IPS DF 6.9 (cell line): ENCODE results near the gene ANGPTL4.
"Not testable (repeated sequence)": the region's sequence is repeated elsewhere in the genome, so short reads cannot be mapped to it uniquely, and the experiment has no call there.

Experiments used
- DNase-seq: peaks from one replicate; pipeline ENCODE4 v3.0.0-alpha.2; 2013; ENCODE audit warnings: low read depth, low spot score
- H3K27ac ChIP-seq: one replicate; pipeline ENCODE4 v1.5.1; 2013; ENCODE audit warnings: low read length, control low read depth
- H3K27me3 ChIP-seq: 2 replicates; pipeline ENCODE4 v1.6.1; 2013; ENCODE audit warnings: mild to moderate bottlenecking, low read length; ENCODE audit not compliant: control insufficient read depth, insufficient read depth
- H3K36me3 ChIP-seq: 2 replicates; pipeline ENCODE4 v1.6.1; 2013; ENCODE audit warnings: low read length; ENCODE audit not compliant: control insufficient read depth, insufficient read depth
- H3K4me1 ChIP-seq: 2 replicates; pipeline ENCODE4 v1.6.1; 2013; ENCODE audit warnings: low read length; ENCODE audit not compliant: control insufficient read depth, insufficient read depth
- H3K4me3 ChIP-seq: 2 replicates; pipeline ENCODE4 v1.5.1; 2013; ENCODE audit warnings: mild to moderate bottlenecking, low read length
- H3K9me3 ChIP-seq: 2 replicates; pipeline ENCODE4 v1.6.1; 2013; ENCODE audit warnings: low read length, inconsistent platforms; ENCODE audit not compliant: control insufficient read depth, insufficient read depth
- WGBS: extraction: QIAGEN DNeasy Blood & Tissue Kit; methylation state at CpG from one replicate; pipeline ENCODE4 v1.1.7; 2013; ENCODE audit warnings: mixed read lengths, missing lambda C conversion rate; ENCODE audit not compliant: insufficient read length, insufficient coverage; 5-methylcytosine and 5-hydroxymethylcytosine counted together

The ANGPTL4 gene

DNA sequence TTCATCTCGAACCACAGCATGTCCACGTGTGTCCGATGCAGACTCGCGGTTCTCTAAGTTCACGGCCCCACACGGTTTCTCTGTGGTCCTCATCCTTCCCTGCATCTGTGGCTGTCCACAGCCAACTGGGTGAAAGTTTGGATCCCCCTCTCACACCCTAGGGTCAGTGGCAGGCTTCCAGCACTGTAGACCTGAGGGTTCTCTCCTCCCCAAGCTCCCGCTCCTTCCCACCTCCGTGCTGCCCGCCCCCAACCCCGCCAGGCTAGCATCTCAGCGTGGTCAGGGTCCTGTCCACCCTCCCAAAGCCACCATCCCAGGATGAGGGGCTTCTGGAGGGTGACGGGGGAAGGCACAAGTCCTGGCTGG, 3.0 kb downstream of the ANGPTL4 start:
- no CpG with 5 or more reads among the region's 13 CpGs for whole genome bisulfite sequencing
- no peaks in the 10 kb centered on the region; the same call in 1 of the 2 replicates for H3K36me3 ChIP-seq
- H3K9me3 ChIP-seq, result no peaks in the 10 kb centered on the region
- no peak overlapping the region for H3K4me3 ChIP-seq
- DNase-seq, result no peak
- H3K27ac ChIP-seq, result no peak overlapping the region
- H3K27me3 ChIP-seq, result peaks cover 2% of the 10 kb centered on the region; the same call in 1 of the 2 replicates
- peaks cover 8% of the 10 kb centered on the region for H3K4me1 ChIP-seq

DNA sequence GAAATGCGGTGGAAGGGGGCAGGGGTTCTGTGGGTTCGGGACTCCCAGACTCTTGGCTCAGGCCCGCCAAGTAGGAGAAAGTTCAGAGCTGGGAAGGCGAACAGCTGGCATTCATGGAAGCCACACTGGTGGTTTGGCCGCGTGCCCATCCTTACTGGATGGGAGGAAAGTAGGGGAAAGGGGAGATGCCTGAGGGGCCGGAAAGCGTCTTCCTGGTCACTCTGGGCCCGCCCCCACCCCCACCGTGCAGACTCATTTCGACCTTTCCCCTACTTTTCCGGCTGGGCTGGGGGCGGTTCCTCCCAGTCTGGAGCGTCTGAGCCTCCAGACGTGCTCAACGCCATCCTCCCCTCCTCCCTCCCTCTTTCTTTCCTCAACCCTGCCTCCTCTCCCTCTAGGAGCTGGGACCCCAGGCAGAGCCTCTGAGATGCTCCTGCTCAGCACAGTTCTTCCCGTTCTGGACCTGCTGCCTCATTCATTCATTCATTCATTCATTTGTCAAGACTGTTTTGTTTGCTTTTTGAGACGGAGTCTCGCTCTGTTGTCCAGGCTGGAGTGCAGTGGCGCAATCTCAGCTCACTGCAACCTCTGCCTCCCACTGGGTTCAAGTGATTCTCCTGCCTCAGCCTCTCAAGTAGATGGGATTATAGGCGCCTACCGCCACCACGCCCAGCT, 3.5 kb downstream of the ANGPTL4 start:
- Histone ChIP-seq H3K4me1 (peaks cover 8% of the 10 kb centered on the region), H3K27ac (no peak overlapping the region), H3K4me3 (no peak overlapping the region), H3K36me3 (no peaks in the 10 kb centered on the region; the same call in 1 of the 2 replicates), H3K9me3 (no peaks in the 10 kb centered on the region), H3K27me3 (no peaks in the 10 kb centered on the region; the same call in 1 of the 2 replicates)
- no peak for DNase-seq
- WGBS, result no CpG with 5 or more reads among the region's 23 CpGs

DNA sequence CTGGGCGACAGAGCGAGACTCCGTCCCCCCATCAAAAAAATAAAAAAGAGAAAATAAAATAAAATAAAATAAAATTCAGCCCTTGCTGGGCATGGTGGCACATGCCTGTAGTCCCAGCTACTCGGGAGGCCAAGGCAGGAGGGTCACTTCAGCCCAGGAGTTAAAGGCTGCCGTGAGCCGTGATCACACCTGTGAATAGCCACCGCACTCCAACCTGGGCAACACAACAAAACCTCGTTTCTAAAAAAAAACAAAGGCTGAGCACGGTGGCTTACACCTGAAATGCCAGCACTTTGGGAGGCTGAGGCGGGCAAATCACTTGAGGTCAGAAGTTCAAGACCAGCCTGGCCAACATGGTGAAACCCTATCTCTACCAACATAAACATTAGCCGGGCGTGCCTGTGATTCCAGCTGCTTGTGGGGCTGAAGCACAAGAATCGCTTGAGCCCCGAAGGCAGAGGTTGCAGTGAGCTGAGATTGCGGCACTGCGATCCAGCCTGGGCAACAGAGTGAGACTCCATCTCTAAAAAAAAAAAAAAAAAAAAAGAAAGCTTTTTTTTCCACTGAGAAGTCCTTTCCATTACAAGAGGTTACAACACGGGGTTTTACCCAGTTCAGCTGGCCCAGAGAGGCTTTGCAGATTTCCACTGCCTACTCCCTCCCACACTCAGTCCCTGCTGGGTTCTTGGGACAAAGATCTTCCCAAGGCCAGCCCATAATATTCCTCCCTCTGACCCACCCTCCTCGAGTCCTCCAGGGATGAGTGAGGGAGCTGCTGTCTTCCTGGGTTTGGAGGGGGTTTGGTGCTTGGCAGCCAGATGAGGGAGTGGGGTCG, 6.4 kb downstream of the ANGPTL4 start:
- Histone ChIP-seq H3K27ac (no peak overlapping the region), H3K27me3 (no peaks in the 10 kb centered on the region), H3K36me3 (no peaks in the 10 kb centered on the region; the same call in 1 of the 2 replicates), H3K9me3 (no peaks in the 10 kb centered on the region), H3K4me1 (peaks cover 4% of the 10 kb centered on the region; the same call in 1 of the 2 replicates), H3K4me3 (no peak overlapping the region)
- WGBS, result no CpG with 5 or more reads among the region's 19 CpGs
- DNase-seq, result no peak

DNA sequence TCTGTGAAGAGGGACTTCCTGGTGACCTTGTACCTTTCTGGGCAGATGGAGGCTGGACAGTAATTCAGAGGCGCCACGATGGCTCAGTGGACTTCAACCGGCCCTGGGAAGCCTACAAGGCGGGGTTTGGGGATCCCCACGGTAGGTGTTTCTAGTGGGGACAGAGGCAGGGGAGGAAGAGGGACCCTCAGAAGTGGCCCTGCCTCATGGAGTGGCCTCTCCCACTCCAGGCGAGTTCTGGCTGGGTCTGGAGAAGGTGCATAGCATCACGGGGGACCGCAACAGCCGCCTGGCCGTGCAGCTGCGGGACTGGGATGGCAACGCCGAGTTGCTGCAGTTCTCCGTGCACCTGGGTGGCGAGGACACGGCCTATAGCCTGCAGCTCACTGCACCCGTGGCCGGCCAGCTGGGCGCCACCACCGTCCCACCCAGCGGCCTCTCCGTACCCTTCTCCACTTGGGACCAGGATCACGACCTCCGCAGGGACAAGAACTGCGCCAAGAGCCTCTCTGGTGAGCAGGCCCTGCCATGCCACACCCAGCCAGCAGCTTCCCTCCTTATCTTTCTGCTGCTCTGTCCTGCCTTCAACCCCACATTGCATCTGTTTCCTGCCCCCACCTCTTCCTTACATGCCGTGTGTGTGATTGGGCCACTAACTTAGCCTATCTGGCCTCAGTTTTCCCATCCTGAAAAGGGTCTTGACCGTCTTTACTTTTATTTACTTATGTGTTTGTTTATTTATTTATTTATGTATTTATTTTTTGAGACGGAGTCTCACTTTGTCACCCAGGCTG, 7.3 kb downstream of the ANGPTL4 start:
- WGBS, result no CpG with 5 or more reads among the region's 28 CpGs
- no peaks in the 10 kb centered on the region for H3K9me3 ChIP-seq
- no peak overlapping the region for H3K27ac ChIP-seq
- no peaks in the 10 kb centered on the region for H3K27me3 ChIP-seq
- DNase-seq, result no peak
- no peaks in the 10 kb centered on the region for H3K36me3 ChIP-seq
- H3K4me1 ChIP-seq, result 0 out of 2 replicates have a peak, but pooled peaks cover 1% of the 10 kb centered on the region
- no peak overlapping the region for H3K4me3 ChIP-seq

DNA sequence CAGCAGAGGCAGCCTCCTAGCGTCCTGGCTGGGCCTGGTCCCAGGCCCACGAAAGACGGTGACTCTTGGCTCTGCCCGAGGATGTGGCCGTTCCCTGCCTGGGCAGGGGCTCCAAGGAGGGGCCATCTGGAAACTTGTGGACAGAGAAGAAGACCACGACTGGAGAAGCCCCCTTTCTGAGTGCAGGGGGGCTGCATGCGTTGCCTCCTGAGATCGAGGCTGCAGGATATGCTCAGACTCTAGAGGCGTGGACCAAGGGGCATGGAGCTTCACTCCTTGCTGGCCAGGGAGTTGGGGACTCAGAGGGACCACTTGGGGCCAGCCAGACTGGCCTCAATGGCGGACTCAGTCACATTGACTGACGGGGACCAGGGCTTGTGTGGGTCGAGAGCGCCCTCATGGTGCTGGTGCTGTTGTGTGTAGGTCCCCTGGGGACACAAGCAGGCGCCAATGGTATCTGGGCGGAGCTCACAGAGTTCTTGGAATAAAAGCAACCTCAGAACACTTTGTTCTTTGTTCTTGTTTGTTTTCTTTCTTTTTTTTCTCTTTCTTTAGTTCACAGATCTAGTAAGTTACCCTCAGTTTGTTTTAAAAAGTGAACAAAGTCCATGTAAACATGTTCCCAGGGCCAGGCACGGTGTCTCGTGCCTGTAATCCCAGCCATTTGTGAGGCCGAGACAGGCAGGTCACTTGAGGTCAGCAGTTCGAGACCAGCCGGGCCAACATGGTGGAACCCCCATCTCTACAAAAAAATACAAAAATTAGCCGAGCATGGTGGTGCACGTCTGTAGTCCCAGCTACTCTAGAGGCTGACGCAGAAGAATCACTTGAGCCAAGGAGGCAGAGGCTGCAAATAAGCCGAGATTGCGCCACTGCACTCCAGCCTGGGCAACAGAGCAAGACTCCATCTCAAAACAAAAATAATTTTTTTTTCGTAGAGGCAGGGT, 10.2 kb downstream of the ANGPTL4 start:
- H3K4me1 ChIP-seq, result no peaks in the 10 kb centered on the region
- WGBS, result no CpG with 5 or more reads among the region's 26 CpGs
- H3K27me3 ChIP-seq, result no peaks in the 10 kb centered on the region
- H3K9me3 ChIP-seq, result no peaks in the 10 kb centered on the region
- no peak overlapping the region for H3K27ac ChIP-seq
- DNase-seq, result no peak
- H3K4me3 ChIP-seq, result no peak overlapping the region
- no peaks in the 10 kb centered on the region for H3K36me3 ChIP-seq

DNA sequence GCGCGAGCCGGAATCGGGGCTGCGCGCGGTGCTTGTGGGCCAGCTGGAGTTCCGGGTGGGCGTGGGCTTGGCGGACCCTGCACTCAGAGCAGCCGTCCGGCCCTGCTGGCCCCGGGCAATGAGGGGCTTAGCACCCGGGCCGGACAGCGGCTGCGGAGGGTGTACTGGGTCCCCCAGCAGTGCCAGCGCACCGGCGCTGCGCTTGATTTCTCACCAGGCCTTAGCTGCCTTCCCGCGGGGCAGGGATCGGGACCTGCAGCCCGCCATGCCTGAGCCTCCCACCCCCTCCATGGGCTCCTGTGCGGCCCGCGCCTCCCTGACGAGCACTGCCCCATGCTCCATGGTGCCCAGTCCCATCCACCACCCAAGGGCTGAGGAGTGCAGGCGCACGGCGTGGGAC, 11.8 kb downstream of the ANGPTL4 start:
- not testable (repeated sequence) for H3K4me3 ChIP-seq, H3K4me1 ChIP-seq, H3K27me3 ChIP-seq, H3K27ac ChIP-seq, H3K9me3 ChIP-seq, H3K36me3 ChIP-seq, DNase-seq
- WGBS, result no CpG with 5 or more reads among the region's 32 CpGs

DNA sequence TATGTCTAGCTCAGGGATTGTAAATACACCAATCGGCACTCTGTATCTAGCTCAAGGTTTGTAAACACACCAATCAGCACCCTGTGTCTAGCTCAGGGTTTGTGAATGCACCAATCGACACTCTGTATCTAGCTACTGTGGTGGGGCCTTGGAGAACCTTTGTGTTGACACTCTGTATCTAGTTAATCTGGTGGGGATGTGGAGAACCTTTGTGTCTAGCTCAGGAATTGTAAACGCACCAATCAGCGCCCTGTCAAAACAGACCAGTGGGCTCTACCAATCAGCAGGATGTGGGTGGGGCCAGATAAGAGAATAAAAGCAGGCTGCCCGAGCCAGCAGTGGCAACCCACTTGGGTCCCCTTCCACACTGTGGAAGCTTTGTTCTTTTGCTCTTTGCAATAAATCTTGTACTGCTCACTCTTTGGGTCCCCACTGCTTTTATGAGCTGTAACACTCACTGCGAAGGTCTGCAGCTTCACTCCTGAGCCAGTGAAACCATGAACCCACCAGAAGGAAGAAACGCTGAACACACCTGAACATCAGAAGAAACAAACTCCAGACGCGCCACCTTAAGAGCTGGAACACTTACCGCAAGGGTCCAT, 12.5 kb downstream of the ANGPTL4 start:
- not testable (repeated sequence) for H3K4me1 ChIP-seq, H3K9me3 ChIP-seq, DNase-seq, H3K27me3 ChIP-seq, H3K4me3 ChIP-seq, H3K27ac ChIP-seq, H3K36me3 ChIP-seq
- no CpG with 5 or more reads among the region's 10 CpGs for WGBS

DNA sequence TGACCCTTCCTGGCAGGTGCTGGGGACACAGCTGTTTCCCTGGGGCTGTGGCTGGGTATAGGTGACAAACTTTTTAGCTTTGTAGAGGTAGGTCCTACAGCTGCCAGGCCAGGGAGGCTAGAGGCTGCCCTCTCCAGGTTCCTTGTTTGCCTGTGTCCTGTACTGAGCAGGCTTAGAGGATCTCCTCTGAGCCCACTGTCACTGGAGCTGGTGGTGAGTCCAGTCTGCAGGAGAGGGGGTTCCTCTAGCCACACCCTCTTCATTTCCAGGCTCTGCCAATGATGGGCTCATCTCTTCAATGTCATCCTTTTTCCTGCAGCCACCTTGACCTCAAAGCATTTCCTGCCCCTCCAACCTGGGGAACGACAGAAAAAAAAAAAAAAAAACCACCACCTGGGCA, 13.6 kb downstream of the ANGPTL4 start:
- Histone ChIP-seq H3K27me3 (no peaks in the 10 kb centered on the region), H3K4me1 (no peaks in the 10 kb centered on the region), H3K36me3 (no peaks in the 10 kb centered on the region), H3K4me3 (no peak overlapping the region), H3K9me3 (no peaks in the 10 kb centered on the region), H3K27ac (no peak overlapping the region)
- WGBS, result no CpG with 5 or more reads among the region's 1 CpG
- no peak for DNase-seq

DNA sequence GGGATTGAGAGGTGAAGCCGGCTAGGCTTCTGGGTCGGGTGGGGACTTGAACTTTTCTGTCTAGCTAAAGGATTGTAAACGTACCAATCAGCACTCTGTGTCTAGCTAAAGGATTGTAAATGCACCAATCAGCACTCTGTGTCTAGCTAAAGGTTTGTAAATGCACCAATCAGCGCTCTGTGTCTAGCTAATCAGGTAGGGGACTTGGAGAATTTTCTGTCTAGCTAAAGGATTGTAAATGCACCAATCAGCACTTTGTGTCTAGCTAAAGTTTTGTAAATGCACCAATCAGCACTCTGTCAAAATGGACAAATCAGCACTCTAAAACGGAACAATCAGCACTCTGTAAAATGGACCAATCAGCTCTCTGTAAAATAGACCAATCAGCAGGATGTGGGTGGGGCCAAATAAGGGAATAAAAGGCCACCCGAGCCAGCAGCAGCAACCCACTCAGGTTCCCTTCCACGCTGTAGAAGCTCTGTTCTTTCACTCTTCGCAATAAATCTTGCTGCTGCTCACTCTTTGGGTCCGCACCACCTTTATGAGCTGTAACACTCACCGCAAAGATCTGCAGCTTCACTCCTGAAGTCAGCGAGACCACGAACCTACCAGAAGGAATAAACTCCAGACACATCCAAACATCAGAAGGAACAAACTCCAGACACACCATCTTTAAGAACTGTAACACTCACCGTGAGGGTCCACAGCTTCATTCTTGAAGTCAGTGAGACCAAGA, 15.4 kb downstream of the ANGPTL4 start:
- WGBS, result no CpG with 5 or more reads among the region's 13 CpGs
- not testable (repeated sequence) for DNase-seq, H3K4me1 ChIP-seq, H3K36me3 ChIP-seq, H3K27me3 ChIP-seq, H3K9me3 ChIP-seq, H3K27ac ChIP-seq, H3K4me3 ChIP-seq
